ENCODE measurements around the gene FBXL7.

The FBXL7 gene

DNA sequence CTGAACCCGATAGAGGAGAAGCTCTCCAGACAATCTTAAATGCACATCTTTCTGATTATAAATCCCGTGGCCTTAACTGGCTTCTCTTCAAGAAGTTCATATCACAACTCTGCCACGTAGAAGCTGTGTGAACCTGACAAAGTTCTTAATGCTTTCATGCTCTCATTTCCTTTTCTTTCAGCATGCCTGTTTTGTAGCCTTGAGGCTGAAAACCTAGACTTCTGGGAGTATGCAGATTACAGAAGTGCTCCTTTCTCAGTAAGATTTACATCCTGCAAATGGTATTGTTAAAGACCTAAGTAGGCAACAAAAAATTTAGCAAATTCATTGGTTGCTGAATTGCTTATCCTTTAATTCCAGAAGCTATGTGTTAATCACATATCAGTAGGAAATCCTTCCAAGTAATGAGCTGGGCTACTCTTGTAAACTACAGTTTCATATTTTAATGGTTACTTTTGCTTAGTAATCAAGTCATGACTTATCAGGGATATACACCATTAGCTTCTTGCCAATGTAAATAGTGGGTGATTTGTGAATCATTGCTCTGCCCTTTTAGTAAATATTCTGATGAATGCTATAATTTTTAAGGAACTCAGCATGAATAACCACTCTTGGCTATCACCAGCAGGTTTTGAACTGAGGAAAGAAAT, 334.7 kb downstream of the FBXL7 start:
- DNase-seq (ENCODE audit: extremely low spot score): no peak
- ChIA-PET CTCF (interaction anchor here (0.9 to 1.4 kb wide), 2 partner anchors 9 to 10 kb away, joined by 3 read pairs; no protein-coding TSS in a partner anchor), POLR2A (no interaction called here)
- TF ChIP-seq, protein P1, sequence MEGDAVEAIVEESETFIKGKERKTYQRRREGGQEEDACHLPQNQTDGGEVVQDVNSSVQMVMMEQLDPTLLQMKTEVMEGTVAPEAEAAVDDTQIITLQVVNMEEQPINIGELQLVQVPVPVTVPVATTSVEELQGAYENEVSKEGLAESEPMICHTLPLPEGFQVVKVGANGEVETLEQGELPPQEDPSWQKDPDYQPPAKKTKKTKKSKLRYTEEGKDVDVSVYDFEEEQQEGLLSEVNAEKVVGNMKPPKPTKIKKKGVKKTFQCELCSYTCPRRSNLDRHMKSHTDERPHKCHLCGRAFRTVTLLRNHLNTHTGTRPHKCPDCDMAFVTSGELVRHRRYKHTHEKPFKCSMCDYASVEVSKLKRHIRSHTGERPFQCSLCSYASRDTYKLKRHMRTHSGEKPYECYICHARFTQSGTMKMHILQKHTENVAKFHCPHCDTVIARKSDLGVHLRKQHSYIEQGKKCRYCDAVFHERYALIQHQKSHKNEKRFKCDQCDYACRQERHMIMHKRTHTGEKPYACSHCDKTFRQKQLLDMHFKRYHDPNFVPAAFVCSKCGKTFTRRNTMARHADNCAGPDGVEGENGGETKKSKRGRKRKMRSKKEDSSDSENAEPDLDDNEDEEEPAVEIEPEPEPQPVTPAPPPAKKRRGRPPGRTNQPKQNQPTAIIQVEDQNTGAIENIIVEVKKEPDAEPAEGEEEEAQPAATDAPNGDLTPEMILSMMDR (IDR thresholded peaks at IDR 0.05; ENCODE audit: control extremely low read depth, extremely low read depth, low read depth, missing control alignments): no peak

DNA sequence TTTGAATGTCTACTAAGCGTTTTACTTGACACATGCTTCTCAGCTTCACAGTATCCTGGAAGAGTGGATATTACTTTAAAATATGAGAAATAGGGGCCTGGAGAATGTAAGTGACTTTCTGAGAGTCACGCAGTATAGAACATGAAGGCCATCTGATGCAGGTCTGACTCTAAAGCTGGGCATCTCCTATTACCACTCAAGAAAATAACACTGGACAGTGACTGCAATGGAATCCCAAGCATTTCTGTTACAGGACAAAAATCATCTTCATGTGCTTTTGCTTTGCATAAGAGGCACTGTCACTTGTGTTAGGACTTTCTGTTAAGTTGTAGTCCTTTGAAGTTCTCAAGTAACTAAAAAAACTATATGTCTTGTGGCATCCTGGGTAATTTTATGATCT, 335.5 kb downstream of the FBXL7 start:
- TF ChIP-seq, protein P1 (IDR thresholded peaks at IDR 0.05; ENCODE audit: control extremely low read depth, extremely low read depth, low read depth, missing control alignments): no peak
- POLR2A ChIA-PET: no interaction called here
- no peak for DNase-seq (ENCODE audit: extremely low spot score)
- CTCF ChIA-PET: no interaction called here

DNA sequence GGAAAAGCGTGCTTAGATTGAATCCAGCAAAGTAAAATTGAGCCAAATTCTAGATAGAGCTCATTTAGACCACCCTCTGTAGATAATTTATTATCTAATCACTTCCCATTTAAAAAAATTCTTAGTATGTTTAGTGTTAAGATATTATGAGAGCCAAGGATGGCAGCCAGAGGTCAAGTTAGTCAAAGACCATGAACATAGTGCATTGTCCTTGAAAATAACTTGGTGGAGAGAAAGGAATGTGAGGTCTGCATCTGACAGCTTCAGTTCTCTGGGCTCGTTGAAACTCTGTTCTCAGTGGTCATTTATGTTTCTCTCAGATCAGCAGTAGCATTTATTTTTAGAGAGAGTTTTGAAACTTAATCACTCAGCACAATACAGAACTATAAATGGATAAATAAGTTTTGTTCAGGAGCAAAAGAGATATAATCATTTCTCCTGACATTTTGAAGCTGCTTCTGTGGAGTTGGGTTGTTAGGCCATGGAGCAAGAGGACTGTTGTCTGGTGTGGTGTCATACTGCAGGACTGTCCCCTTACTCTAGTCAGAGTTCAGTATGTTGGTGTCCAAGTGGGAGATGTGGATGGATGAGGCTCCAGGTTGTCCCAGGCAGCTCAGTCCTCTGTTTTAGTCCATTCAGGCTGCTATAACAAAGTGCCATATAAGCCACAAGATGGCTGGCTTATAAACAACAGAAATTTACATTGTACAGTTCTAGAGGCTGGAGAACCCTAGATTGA, 337.7 kb downstream of the FBXL7 start:
- DNase-seq (ENCODE audit: extremely low spot score): no peak
- TF ChIP-seq, protein P1 (IDR thresholded peaks at IDR 0.05; ENCODE audit: control extremely low read depth, extremely low read depth, low read depth, missing control alignments): no peak
- ChIA-PET POLR2A (no interaction called here), CTCF (interaction anchor here (1.5 kb wide), 1 partner anchor 12 kb away, joined by 4 read pairs; no protein-coding TSS in a partner anchor)

GRCh38 chr5:15844253-15844652, 344.3 kb downstream of the FBXL7 start:
- DNase-seq (ENCODE audit: extremely low spot score): no peak
- POLR2A ChIA-PET: no interaction called here
- TF ChIP-seq, protein P1 (IDR thresholded peaks at IDR 0.05; ENCODE audit: control extremely low read depth, extremely low read depth, low read depth, missing control alignments): no peak
- CTCF ChIA-PET: interaction anchor here (1.2 to 2.0 kb wide), 2 partner anchors 9 to 19 kb away, joined by 3 to 7 read pairs; no protein-coding TSS in a partner anchor

- ChIA-PET POLR2A (no interaction called here), CTCF (interaction anchor here (2.0 kb wide), 1 partner anchor 20 kb away, joined by 7 read pairs; no protein-coding TSS in a partner anchor)
- TF ChIP-seq, protein P1 (IDR thresholded peaks at IDR 0.05; ENCODE audit: control extremely low read depth, extremely low read depth, low read depth, missing control alignments): no peak
- no peak for DNase-seq (ENCODE audit: extremely low spot score)
These were observed 344.9 kb downstream of the FBXL7 start for GRCh38 chr5:15844871-15845270.

DNA sequence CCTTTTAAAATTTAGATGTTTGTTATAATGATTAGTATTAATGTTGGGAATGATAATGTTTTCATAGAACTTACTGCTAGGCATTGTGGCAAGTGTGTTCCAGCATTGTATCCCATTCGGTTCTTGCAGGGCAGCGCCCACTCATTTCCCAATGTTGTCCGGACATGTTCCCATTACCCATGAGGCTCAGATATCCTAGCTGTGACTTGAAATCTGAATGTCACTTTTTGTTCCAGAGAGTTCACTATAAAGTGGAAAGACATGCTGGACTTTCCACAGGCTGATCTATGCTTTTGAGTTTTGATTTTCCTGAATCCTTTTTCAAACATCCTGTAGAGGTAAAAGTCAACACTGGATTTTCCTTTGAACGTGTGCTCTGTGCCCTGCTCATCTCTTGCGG, 350.6 kb downstream of the FBXL7 start:
- no peak for DNase-seq (ENCODE audit: extremely low spot score)
- TF ChIP-seq, protein P1 (IDR thresholded peaks at IDR 0.05; ENCODE audit: control extremely low read depth, extremely low read depth, low read depth, missing control alignments): no peak
- ChIA-PET POLR2A (no interaction called here), CTCF (interaction anchor here (1.0 to 1.1 kb wide), 2 partner anchors 13 to 34 kb away, joined by 3 to 4 read pairs; no protein-coding TSS in a partner anchor)
